Activated B cell treated with CpG ODN at 0.5 μM for 24 hours (primary cell): ENCODE measurements around the gene TRIM63. TPM values are rescaled to one million over a fixed set of nuclear protein-coding genes. Genes with fewer than 3 reads are reported as not detected.

Source experiments
- ATAC-seq: fragments of 200-7000 bp; cut with Tn5 transposase; one replicate; pipeline ENCODE4 v1.10.0; 2021; ENCODE audit warnings: low read depth, mild to moderate bottlenecking, moderate library complexity
- CTCF ChIA-PET: fragments of 350-600 bp; sonication (Branson Sonifier 250); formaldehyde crosslinking; loops from one replicate; lab custom pipeline; 2021; ENCODE audit warnings: antibody characterized with exemption; lab: Charles Lee
- POLR2A ChIA-PET: fragments of 350-600 bp; sonication (Branson Sonifier 250); formaldehyde crosslinking; loops from one replicate; lab custom pipeline; 2021; ENCODE audit warnings: antibody characterized with exemption; lab: Charles Lee
- DNase-seq: peaks from one replicate; pipeline ENCODE4 v3.0.0; 2022
- H3K27ac Mint-ChIP-seq: one replicate; pipeline ENCODE4 v1.8.0; 2020; ENCODE audit warnings: mixed read lengths
- H3K27me3 Mint-ChIP-seq: one replicate; pipeline ENCODE4 v1.8.0; 2021; ENCODE audit warnings: mixed read lengths
- H3K36me3 Mint-ChIP-seq: one replicate; pipeline ENCODE4 v1.8.0; 2021; ENCODE audit warnings: low read depth, mixed read lengths
- H3K4me1 Mint-ChIP-seq: one replicate; pipeline ENCODE4 v1.8.0; 2021; ENCODE audit warnings: mixed read lengths
- H3K4me3 Mint-ChIP-seq: one replicate; pipeline ENCODE4 v1.8.0; 2020; ENCODE audit warnings: mild to moderate bottlenecking, mixed read lengths
- H3K9me3 Mint-ChIP-seq: one replicate; pipeline ENCODE4 v1.8.0; 2020; ENCODE audit warnings: mixed read lengths
- intact Hi-C: fragments of 100-400 bp; cut with micrococcal nuclease; formaldehyde crosslinking; loops from one replicate; pipeline ENCODE4 v1.15.1; 2024
- total RNA-seq: library from RNA; stranded (reverse); gene quantifications from 2 replicates; pipeline ENCODE4 v1.2.3, GENCODE V29; 2022
- TF ChIP-seq, protein P1 (sequence below): fragments of 200-600 bp; IDR thresholded peaks from one replicate; pipeline ENCODE4 v1.8.0; 2022; ENCODE audit warnings: antibody characterized with exemption, mild to moderate bottlenecking

TRIM63 gene
- total RNA-seq, 1 donor from 2014 or later, result not detected

DNA sequence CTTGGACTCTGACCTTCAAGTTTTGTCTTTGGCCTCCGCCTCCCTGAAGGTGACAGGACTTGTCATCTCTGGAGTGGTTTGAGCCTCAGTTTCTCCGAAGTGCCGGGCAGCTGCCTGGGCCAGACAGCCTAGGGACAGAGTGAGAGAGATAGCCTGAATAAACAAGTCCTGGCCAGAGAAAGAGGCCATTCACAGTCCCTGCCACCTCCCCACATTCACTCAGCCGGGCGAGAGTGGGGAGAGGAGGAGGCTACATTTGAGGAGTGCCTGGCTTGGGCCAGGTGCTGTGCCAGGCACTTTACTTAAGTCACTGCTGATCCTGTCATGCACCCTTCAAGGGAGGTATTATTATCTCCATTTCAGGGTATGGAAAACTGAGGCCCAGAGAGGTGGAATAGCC lies 42.4 kb downstream of the TRIM63 start:
- CTCF ChIA-PET, result no interaction called here
- no peaks in the 10 kb centered on the region for H3K9me3 Mint-ChIP-seq

DNA sequence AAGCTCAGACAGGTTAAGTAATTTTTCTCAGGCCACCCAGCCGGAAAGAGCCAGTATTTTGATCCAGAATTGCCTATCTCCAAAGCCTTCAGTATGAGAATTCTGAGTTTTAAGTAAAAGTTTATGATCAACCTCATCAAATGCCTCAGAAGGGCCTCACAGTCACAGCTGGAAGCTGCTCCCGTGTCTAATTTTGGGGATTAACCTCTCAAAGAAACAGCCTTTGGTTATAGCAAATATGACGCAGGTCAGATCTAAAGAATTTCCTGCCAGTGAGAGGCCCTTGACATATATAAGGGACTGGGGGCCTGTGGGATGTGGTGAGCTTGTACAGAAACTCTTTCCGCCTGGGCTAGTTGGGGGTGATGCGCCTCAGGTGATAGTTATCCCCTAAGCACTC lies 43.6 kb downstream of the TRIM63 start:
- TF ChIP-seq, protein P1, sequence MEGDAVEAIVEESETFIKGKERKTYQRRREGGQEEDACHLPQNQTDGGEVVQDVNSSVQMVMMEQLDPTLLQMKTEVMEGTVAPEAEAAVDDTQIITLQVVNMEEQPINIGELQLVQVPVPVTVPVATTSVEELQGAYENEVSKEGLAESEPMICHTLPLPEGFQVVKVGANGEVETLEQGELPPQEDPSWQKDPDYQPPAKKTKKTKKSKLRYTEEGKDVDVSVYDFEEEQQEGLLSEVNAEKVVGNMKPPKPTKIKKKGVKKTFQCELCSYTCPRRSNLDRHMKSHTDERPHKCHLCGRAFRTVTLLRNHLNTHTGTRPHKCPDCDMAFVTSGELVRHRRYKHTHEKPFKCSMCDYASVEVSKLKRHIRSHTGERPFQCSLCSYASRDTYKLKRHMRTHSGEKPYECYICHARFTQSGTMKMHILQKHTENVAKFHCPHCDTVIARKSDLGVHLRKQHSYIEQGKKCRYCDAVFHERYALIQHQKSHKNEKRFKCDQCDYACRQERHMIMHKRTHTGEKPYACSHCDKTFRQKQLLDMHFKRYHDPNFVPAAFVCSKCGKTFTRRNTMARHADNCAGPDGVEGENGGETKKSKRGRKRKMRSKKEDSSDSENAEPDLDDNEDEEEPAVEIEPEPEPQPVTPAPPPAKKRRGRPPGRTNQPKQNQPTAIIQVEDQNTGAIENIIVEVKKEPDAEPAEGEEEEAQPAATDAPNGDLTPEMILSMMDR, result no peak
- intact Hi-C loops, result no loop called here
- CTCF ChIA-PET, result no interaction called here
- DNase-seq (no peak), ATAC-seq (no peak)
- H3K27ac Mint-ChIP-seq, result no peak overlapping the region
- H3K27me3 Mint-ChIP-seq, result peaks cover 6% of the 10 kb centered on the region
- H3K36me3 Mint-ChIP-seq, result no peaks in the 10 kb centered on the region
- H3K9me3 Mint-ChIP-seq, result no peaks in the 10 kb centered on the region
- no peak overlapping the region for H3K4me3 Mint-ChIP-seq
- no peaks in the 10 kb centered on the region for H3K4me1 Mint-ChIP-seq
- POLR2A ChIA-PET, result no interaction called here

More for the DNA sequence above, 42.4 kb downstream of the TRIM63 start:
- TF ChIP-seq, protein P1, result no peak
- POLR2A ChIA-PET, result no interaction called here
- ATAC-seq, result no peak
- Mint-ChIP-seq H3K27me3 (peaks cover 13% of the 10 kb centered on the region), H3K27ac (no peak overlapping the region), H3K36me3 (no peaks in the 10 kb centered on the region), H3K4me3 (no peak overlapping the region), H3K4me1 (no peaks in the 10 kb centered on the region)
- no peak for DNase-seq
- intact Hi-C loops, result no loop called here

DNA sequence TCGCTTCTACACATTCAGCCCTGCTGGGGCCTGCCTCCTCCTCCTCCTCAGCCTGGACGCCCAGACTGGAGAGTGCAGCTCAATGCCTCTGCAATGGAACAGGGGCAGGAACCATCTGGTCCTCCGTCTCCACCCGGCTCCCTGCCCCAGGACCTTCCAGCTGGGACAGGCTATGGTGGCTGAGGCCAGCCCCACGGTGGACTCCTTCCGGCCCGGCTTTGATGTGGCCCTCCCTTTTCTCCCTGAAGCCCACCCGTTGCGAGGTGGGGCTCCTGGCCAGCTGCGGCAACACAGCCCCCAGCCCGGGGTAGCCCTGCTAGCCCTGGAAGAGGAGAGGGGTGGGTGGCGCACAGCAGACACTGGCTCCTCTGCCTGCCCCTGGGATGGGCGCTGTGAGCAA lies 44.4 kb downstream of the TRIM63 start:
- POLR2A ChIA-PET, result no interaction called here
- intact Hi-C loops, result no loop called here

DNA sequence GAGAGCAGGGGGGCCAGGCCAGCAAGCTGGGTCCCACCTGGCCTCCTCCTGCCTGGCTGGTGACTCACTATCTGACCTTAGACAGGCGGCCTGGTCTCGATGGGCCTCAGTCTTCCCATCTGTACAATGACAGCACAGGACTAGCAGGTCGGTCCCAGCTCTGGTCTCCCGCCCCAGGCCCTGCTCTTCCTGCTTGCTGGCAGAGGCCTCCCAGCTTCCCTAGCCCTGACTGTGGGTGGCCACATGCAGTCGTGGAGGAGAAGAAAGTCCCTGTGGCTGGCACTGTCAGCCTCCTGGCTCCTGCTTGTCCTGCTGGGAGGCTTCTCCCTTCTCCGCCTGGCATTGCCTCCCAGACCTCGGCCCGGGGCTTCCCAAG lies 45.0 kb downstream of the TRIM63 start:
- no peaks in the 10 kb centered on the region for H3K4me1 Mint-ChIP-seq
- DNase-seq (no peak), ATAC-seq (no peak)
- ChIA-PET CTCF (no interaction called here), POLR2A (interaction anchor here (0.7 kb wide), 1 partner anchor 36 kb away, joined by 6 read pairs; no protein-coding TSS in a partner anchor)
- H3K27me3 Mint-ChIP-seq, result peaks cover 6% of the 10 kb centered on the region
- no peak overlapping the region for H3K27ac Mint-ChIP-seq
- intact Hi-C loops, result no loop called here
- no peaks in the 10 kb centered on the region for H3K9me3 Mint-ChIP-seq
- H3K4me3 Mint-ChIP-seq, result no peak overlapping the region
- TF ChIP-seq, protein P1, result no peak
- no peaks in the 10 kb centered on the region for H3K36me3 Mint-ChIP-seq

More for the DNA sequence above, 44.4 kb downstream of the TRIM63 start:
- Mint-ChIP-seq H3K27me3 (peaks cover 6% of the 10 kb centered on the region), H3K9me3 (no peaks in the 10 kb centered on the region), H3K36me3 (no peaks in the 10 kb centered on the region), H3K4me1 (no peaks in the 10 kb centered on the region), H3K4me3 (no peak overlapping the region), H3K27ac (no peak overlapping the region)
- CTCF ChIA-PET, result no interaction called here
- ATAC-seq, result no peak
- TF ChIP-seq, protein P1, result no peak
- DNase-seq, result no peak

DNA sequence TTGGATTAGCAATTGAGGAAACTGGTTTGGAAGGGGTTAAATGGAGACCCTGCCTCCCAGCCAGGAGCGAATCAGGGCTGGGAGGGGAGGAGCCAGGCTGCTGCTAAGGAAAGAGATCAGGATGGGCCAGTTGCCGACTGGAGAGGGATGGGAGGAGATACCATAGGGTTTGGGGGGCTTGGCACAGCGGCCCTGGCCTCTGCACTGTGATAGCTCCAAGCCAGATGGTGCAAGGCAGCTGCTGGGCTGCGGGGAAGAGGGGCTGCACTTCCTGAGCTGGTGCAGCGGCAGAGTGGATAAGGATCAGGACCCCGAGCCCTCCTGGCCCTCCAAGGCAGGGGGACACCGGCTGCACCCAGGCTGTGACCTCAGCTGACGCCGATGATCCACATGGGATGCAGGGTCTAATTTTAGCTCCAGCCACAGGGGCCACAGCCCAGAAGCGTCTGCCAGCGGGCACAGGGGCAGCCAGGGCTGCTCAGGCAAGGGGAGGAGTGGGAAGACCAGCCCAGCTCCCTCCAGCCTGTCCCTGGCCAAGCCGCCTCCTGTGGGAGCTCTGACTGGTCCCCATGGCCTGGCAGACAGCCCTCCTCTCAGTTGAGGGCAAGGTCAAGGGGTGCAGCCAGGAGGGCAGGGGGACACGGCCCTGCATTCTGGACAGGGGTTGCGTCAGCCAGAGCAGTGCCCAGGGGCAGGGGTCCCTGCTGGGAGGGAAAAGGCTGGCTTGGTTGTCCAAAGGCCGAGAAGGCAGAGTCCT lies 45.6 kb downstream of the TRIM63 start, which contains the start of gene EXTL1:
TSS of gene EXTL1 (plus strand) at position 129 of the 757 bp plus-strand sequence. CDS start 872 bp downstream, outside the sequence.
- H3K27ac Mint-ChIP-seq, result no peak within 1 kb of the TSS
- no peaks in the 10 kb centered on the region for H3K9me3 Mint-ChIP-seq
- ChIA-PET CTCF (no interaction called here), POLR2A (interaction anchor here (0.7 kb wide), 2 partner anchors 27 to 37 kb away, joined by 3 to 6 read pairs; no protein-coding TSS in a partner anchor)
- no peaks in the 10 kb centered on the region for H3K4me1 Mint-ChIP-seq
- H3K27me3 Mint-ChIP-seq, result peaks cover 6% of the 10 kb centered on the region
- no peak for ATAC-seq
- intact Hi-C loops, result no loop called here
- H3K4me3 Mint-ChIP-seq, result no peak within 1 kb of the TSS
- H3K36me3 Mint-ChIP-seq, result no peaks in the 10 kb centered on the region
- no peak for DNase-seq
- TF ChIP-seq, protein P1, result no peak
